Kidney (tissue), 14 donors: ENCODE measurements around the gene CCNG2. TPM values are rescaled to one million over a fixed set of nuclear protein-coding genes. Genes with fewer than 3 reads are reported as not detected.

Experiments used
- DNase-seq, 5 donors: peaks; one replicate each; pipeline ENCODE4 v3.0.0-alpha.2; 2013 to 2020
- FAIRE-seq: peaks from 2 replicates; lab custom pipeline; 2012; peaks lifted over from hg19 to GRCh38; lab: Jason Lieb, UNC
- H3K27ac ChIP-seq, 2 donors: one replicate each; pipeline ENCODE4 v1.7.0; 2013; ENCODE audit warnings: low read depth in 2 of 2, low read length in 2 of 2, inconsistent platforms in 1 of 2
- H3K27me3 ChIP-seq: one replicate; pipeline ENCODE4 v1.7.1; 2013; ENCODE audit warnings: low read length, inconsistent platforms; ENCODE audit not compliant: control insufficient read depth, insufficient read depth
- H3K36me3 ChIP-seq, 3 donors: one replicate each; pipeline versions ENCODE4 v1.7.0 to v1.7.1; 2013; ENCODE audit warnings: low read length in 3 of 3, control low read depth in 1 of 3, inconsistent platforms in 1 of 3; ENCODE audit not compliant: insufficient read depth in 3 of 3, control insufficient read depth in 2 of 3
- H3K4me1 ChIP-seq, 3 donors: one replicate each; pipeline versions ENCODE4 v1.7.0 to v1.7.1; 2013; ENCODE audit warnings: low read length in 3 of 3, inconsistent platforms in 1 of 3, low read depth in 1 of 3; ENCODE audit not compliant: control insufficient read depth in 2 of 3, insufficient read depth in 2 of 3
- H3K4me3 ChIP-seq, 3 donors: one replicate each; pipeline versions ENCODE4 v1.7.0 to v1.8.1; 2013; ENCODE audit warnings: low read length in 3 of 3, control low read depth in 1 of 3, inconsistent platforms in 1 of 3
- H3K9ac ChIP-seq, 3 donors: one replicate each; pipeline versions ENCODE4 v1.7.0 to v1.7.1; 2013; ENCODE audit warnings: low read length in 3 of 3, control low read depth in 1 of 3, inconsistent platforms in 1 of 3
- H3K9me3 ChIP-seq, 3 donors: one replicate each; pipeline versions ENCODE4 v1.7.0 to v1.7.1; 2013; ENCODE audit warnings: low read length in 3 of 3, control low read depth in 1 of 3, inconsistent platforms in 1 of 3; ENCODE audit not compliant: control insufficient read depth in 2 of 3, insufficient read depth in 1 of 3
- CTCF ChIP-seq: IDR thresholded peaks from 3 replicates; pipeline ENCODE4 v1.5.1; 2012; ENCODE audit warnings: mild to moderate bottlenecking, moderate library complexity, borderline replicate concordance; ENCODE audit not compliant: insufficient read depth; ENCODE audit errors: extremely low read depth
- intact Hi-C: fragments of 100-400 bp; cut with DNase I; formaldehyde crosslinking; loops from one replicate; pipeline ENCODE4 v1.11.1; 2022
- polyA plus RNA-seq: library from polyadenylated mRNA; stranded (reverse); fragments of 350-450 nt; fragmentation: Illumina TruSeq; extraction: RNeasy Lipid Tissue Mini Kit (QIAGEN cat#74804); gene quantifications from one replicate; pipeline ENCODE4 v1.2.3, GENCODE V29; 2014; ENCODE audit warnings: low read depth, low replicate concordance; ENCODE audit not compliant: insufficient read depth
- total RNA-seq: library from RNA; stranded (reverse); fragmentation: NEBNext Ultra II Directional; extraction: Animal tissue kit (Norgen Biotek cat#: 25700); gene quantifications from one replicate; pipeline ENCODE4 v1.2.1, GENCODE V29; 2021
- donor health status: control.
- donor health status: control.
- donor health status: control.
- donor health status: control.
- donor health status: control.
- donor health status: DM: yes; HTN: yes; CAD: no.
- donor health status: Normal renal cell carcinoma (clear cell type).

The CCNG2 gene
- total and polyA plus RNA-seq, 2 donors from 2014 or later, result 26.4 to 75.8 TPM

DNA sequence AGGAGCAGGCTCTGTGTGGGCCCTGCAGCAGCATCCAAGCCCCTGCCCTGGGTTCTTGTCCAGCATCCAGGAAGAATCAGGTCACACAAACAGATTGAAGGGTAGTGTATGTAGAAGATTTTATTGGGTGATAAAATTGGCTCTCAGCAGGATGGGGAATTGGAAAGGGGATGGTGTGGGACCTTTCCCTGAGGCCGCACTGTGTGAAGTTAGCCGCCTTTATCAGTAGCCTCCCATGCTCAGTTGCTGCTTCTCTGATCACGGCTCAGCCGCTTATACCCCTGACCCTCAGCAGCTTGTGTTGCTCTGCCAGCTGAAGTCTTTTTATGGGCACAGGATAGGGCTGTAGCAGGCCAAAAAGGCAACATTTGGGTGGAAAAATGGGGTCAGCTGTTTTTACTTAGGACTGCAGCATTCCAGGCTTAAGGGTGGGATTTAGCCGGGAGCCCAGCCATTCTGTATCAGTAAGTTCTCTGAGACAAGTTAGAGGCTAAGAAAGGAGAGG, 35.2 kb upstream of the CCNG2 start:
- Histone ChIP-seq H3K36me3 (no peaks in the 10 kb centered on the region), H3K27me3 (no peaks in the 10 kb centered on the region), H3K9ac (no peak overlapping the region), H3K9me3 (no peaks in the 10 kb centered on the region), H3K4me3 (no peak overlapping the region), H3K4me1 (no peaks in the 10 kb centered on the region), H3K27ac (no peak overlapping the region)
- FAIRE-seq, result no peak
- intact Hi-C loops, result no loop called here
- no peak for TF ChIP-seq CTCF
- no peak for DNase-seq

DNA sequence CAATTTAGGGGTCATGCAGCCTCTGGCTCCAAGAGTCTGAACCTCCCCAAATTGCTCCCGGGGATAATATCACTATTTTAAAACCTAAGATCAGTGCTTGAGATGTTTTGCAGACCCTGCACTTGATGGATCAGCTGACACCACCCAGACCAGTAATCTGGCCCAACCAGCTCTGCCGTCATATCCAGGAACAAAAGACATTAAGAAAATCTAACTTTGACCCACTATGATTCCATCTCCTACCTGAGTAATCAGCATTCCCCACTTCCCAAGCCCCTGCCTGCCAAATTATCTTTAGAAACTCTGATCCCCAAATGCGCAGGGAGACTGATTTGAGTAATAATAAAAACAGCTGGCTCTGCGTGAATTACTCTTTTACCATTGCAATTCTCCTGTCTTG, 34.4 kb upstream of the CCNG2 start:
- no peaks in the 10 kb centered on the region for H3K4me1 ChIP-seq
- H3K9ac ChIP-seq, result no peak overlapping the region
- H3K4me3 ChIP-seq, result no peak overlapping the region
- intact Hi-C loops, result no loop called here
- no peaks in the 10 kb centered on the region for H3K36me3 ChIP-seq
- no peak for FAIRE-seq
- no peak for DNase-seq
- no peak overlapping the region for H3K27ac ChIP-seq
- no peaks in the 10 kb centered on the region for H3K27me3 ChIP-seq
- no peak for TF ChIP-seq CTCF
- no peaks in the 10 kb centered on the region for H3K9me3 ChIP-seq

- FAIRE-seq, result no peak
- no peak for DNase-seq
- Histone ChIP-seq H3K9ac (no peak overlapping the region), H3K36me3 (no peaks in the 10 kb centered on the region), H3K4me1 (peaks cover 0 to 3% (median 0%) of the 10 kb centered on the region in 3 donors), H3K9me3 (no peaks in the 10 kb centered on the region), H3K27me3 (no peaks in the 10 kb centered on the region), H3K4me3 (no peak overlapping the region), H3K27ac (no peak overlapping the region)
- no peak for TF ChIP-seq CTCF
- intact Hi-C loops, result no loop called here
Observed at GRCh38 chr4:77123411-77123810, 33.6 kb upstream of the CCNG2 start.

DNA sequence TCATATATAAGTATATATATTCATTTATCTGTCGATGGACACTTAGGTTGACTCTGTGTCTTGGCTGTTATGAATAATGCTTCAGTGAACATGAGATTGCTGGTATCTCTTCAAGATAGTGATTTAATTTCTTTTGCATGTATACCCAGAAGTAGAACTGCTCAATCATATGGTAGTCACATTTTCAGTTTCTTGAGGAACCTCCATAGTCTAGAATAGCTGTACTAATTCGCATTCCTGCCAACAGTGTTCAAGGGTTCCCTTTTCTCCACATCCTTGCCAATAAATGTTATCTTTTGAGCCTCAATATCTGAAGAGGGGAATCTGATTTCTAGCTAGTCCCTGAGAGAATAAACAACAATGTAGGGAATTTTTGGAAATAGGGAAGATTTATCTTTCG, 32.4 kb upstream of the CCNG2 start:
- Histone ChIP-seq H3K27ac (no peak overlapping the region), H3K4me1 (peaks cover 0 to 3% (median 0%) of the 10 kb centered on the region in 3 donors), H3K27me3 (no peaks in the 10 kb centered on the region), H3K4me3 (no peak overlapping the region), H3K9me3 (no peaks in the 10 kb centered on the region), H3K36me3 (no peaks in the 10 kb centered on the region), H3K9ac (no peak overlapping the region)
- TF ChIP-seq CTCF, result no peak
- intact Hi-C loops, result no loop called here
- FAIRE-seq, result no peak
- no peak for DNase-seq
